ENCODE results near the gene FUBP3.

GRCh38 chr9:130608554-130609134 is 29.3 kb downstream of the FUBP3 start:
- no peak for TF ChIP-seq POLR2A (IDR thresholded peaks at IDR 0.05)
- no peak for TF ChIP-seq CTCF (IDR thresholded peaks at IDR 0.05)

Data from upper lobe of left lung (tissue), 4 donors.